HepG2 (cell line): ENCODE results near the gene ELANE.

Source experiments
- EZH2 ChIP-seq: conservative IDR thresholded peaks from 2 replicates; pipeline ENCODE4 v1.6.1; 2012; ENCODE audit warnings: mild to moderate bottlenecking, low read depth, low read length, moderate library complexity
- MNT ChIP-seq: fragments of 450-650 bp; IDR thresholded peaks from 2 replicates; pipeline ENCODE4 v1.6.1; 2016
- MTA1 ChIP-seq: sonication (generic); formaldehyde crosslinking; IDR thresholded peaks from 2 replicates; pipeline ENCODE4 v1.4.0; 2020; ENCODE audit warnings: missing genetic modification reagents, mild to moderate bottlenecking, borderline replicate concordance
- PBX3 ChIP-seq: sonication (generic); formaldehyde crosslinking; IDR thresholded peaks from 2 replicates; pipeline ENCODE4 v1.8.1; 2023; ENCODE audit warnings: missing genetic modification reagents, inconsistent platforms, borderline replicate concordance
- POLR2A ChIP-seq, 2 experiments: IDR thresholded peaks; 2 replicates each; pipeline ENCODE4 v1.6.1; 2011; ENCODE audit warnings: low read depth in 2 of 2, low read length in 2 of 2, mild to moderate bottlenecking in 1 of 2, moderate library complexity in 1 of 2; ENCODE audit not compliant: insufficient read depth in 1 of 2
- POLR2AphosphoS5 ChIP-seq: IDR thresholded peaks from 2 replicates; pipeline ENCODE4 v1.6.1; 2012; ENCODE audit warnings: low read depth, low read length
- REST ChIP-seq, 2 experiments: IDR thresholded peaks; 2 replicates each; pipeline ENCODE4 v1.6.1; 2011 to 2012; ENCODE audit warnings: low read length in 2 of 2, borderline replicate concordance in 1 of 2, low read depth in 1 of 2, mild to moderate bottlenecking in 1 of 2, moderate library complexity in 1 of 2
- SRF ChIP-seq: IDR thresholded peaks from 2 replicates; pipeline ENCODE4 v1.6.1; 2011; ENCODE audit warnings: mild to moderate bottlenecking, low read depth, low read length, moderate library complexity
- ZNF274 ChIP-seq: sonication (generic); formaldehyde crosslinking; IDR thresholded peaks from 2 replicates; pipeline ENCODE4 v1.5.1; 2020; ENCODE audit warnings: mild to moderate bottlenecking, missing genetic modification reagents
- TF ChIP-seq, protein P1 (sequence below): sonication (generic); formaldehyde crosslinking; IDR thresholded peaks from 2 replicates; pipeline ENCODE4 v1.5.0; 2020; ENCODE audit warnings: mild to moderate bottlenecking, missing genetic modification reagents, moderate library complexity

GRCh38 chr19:868458-869244, 16.5 kb downstream of the ELANE start:
- TF ChIP-seq PBX3 (CRISPR knock-in tag) (no peak), SRF (no peak), POLR2A (IDR thresholded peaks at IDR 0.05; ENCODE audit: insufficient read depth in 1 of 2, low read depth in 2 of 2, low read length in 2 of 2) (no peak; a peak in 1 of 4 replicates), POLR2AphosphoS5 (no peak), ZNF274 (CRISPR knock-in tag) (no peak), MTA1 (no peak), MNT (no peak), REST (IDR thresholded peaks at IDR 0.05; ENCODE audit: borderline replicate concordance in 1 of 2, low read depth in 1 of 2, low read length in 2 of 2) (no peak), EZH2 (no peak)
- TF ChIP-seq, protein P1, sequence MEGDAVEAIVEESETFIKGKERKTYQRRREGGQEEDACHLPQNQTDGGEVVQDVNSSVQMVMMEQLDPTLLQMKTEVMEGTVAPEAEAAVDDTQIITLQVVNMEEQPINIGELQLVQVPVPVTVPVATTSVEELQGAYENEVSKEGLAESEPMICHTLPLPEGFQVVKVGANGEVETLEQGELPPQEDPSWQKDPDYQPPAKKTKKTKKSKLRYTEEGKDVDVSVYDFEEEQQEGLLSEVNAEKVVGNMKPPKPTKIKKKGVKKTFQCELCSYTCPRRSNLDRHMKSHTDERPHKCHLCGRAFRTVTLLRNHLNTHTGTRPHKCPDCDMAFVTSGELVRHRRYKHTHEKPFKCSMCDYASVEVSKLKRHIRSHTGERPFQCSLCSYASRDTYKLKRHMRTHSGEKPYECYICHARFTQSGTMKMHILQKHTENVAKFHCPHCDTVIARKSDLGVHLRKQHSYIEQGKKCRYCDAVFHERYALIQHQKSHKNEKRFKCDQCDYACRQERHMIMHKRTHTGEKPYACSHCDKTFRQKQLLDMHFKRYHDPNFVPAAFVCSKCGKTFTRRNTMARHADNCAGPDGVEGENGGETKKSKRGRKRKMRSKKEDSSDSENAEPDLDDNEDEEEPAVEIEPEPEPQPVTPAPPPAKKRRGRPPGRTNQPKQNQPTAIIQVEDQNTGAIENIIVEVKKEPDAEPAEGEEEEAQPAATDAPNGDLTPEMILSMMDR (CRISPR knock-in tag), result no peak
